IMR-90 (cell line): ENCODE measurements around the gene TEX14. TPM values are rescaled to one million over a fixed set of nuclear protein-coding genes. Genes with fewer than 3 reads are reported as not detected.

ENCODE experiments used
- ATAC-seq: fragments of 200-7000 bp; cut with Tn5 transposase; 2 replicates; pipeline ENCODE4 v1.9.1; 2020; ENCODE audit warnings: low read depth, mild to moderate bottlenecking, moderate library complexity
- BruUV-seq: library from RNA; stranded (reverse); fragments of 400-500 nt; replicated peaks from 2 replicates; lab custom pipeline; 2021; lab: Mats Ljungman, UMichigan
- CTCF ChIA-PET: fragments of 300-600 bp; formaldehyde crosslinking; extraction: SDS; loops from one replicate; lab custom pipeline; 2021; ENCODE audit warnings: antibody characterized with exemption; lab: Yijun Ruan, JAX
- POLR2A ChIA-PET: fragments of 300-600 bp; sonication (Branson Sonifier 250); formaldehyde crosslinking; loops from one replicate; lab custom pipeline; 2022; ENCODE audit warnings: antibody characterized with exemption; ENCODE audit not compliant: unreplicated experiment; lab: Charles Lee
- DNase-seq: peaks from one replicate; pipeline ENCODE4 v3.0.0; 2013
- H2AFZ ChIP-seq: replicated peaks from 2 replicates; pipeline ENCODE3; 2013; ENCODE audit warnings: low read length, mild to moderate bottlenecking; ENCODE audit not compliant: poor library complexity
- H2AK5ac ChIP-seq: 2 replicates; pipeline ENCODE4 v1.6.1; 2013; ENCODE audit warnings: low read depth, low read length, inconsistent platforms
- H2AK9ac ChIP-seq: replicated peaks from 2 replicates; pipeline ENCODE3; 2013; ENCODE audit warnings: mild to moderate bottlenecking, low read depth, low read length, moderate library complexity; ENCODE audit not compliant: poor library complexity
- H2BK120ac ChIP-seq: 2 replicates; pipeline ENCODE4 v1.6.1; 2013; ENCODE audit warnings: low read depth, low read length, inconsistent platforms
- H2BK15ac ChIP-seq: 3 replicates; pipeline ENCODE4 v1.6.1; 2013; ENCODE audit warnings: low read depth, low read length, inconsistent platforms
- H2BK20ac ChIP-seq: 2 replicates; pipeline ENCODE4 v1.6.1; 2013; ENCODE audit warnings: low read depth, mild to moderate bottlenecking, inconsistent platforms, low read length, moderate library complexity
- H2BK5ac ChIP-seq: 2 replicates; pipeline ENCODE4 v1.6.1; 2013; ENCODE audit warnings: mild to moderate bottlenecking, low read depth, low read length, inconsistent platforms; ENCODE audit not compliant: poor library complexity, severe bottlenecking
- H3K14ac ChIP-seq: replicated peaks from 2 replicates; pipeline ENCODE4 v1.6.1; 2013; ENCODE audit warnings: low read depth, low read length, inconsistent platforms
- H3K18ac ChIP-seq: 2 replicates; pipeline ENCODE4 v1.6.1; 2013; ENCODE audit warnings: low read depth, low read length, control low read depth
- H3K23ac ChIP-seq: 2 replicates; pipeline ENCODE4 v1.6.1; 2013; ENCODE audit warnings: low read depth, low read length, inconsistent platforms
- H3K27ac ChIP-seq: 2 replicates; pipeline ENCODE4 v1.5.1; 2013; ENCODE audit warnings: mild to moderate bottlenecking, control low read depth, low read length; ENCODE audit not compliant: insufficient read depth
- H3K27me3 ChIP-seq: 2 replicates; pipeline ENCODE4 v1.6.1; 2013; ENCODE audit warnings: low read length; ENCODE audit not compliant: control insufficient read depth, insufficient read depth
- H3K36me3 ChIP-seq: 2 replicates; pipeline ENCODE4 v1.6.1; 2013; ENCODE audit warnings: low read length, mixed read lengths; ENCODE audit not compliant: control insufficient read depth, insufficient read depth
- H3K4ac ChIP-seq: 2 replicates; pipeline ENCODE4 v1.6.1; 2013; ENCODE audit warnings: low read depth, low read length, inconsistent platforms
- H3K4me1 ChIP-seq: 2 replicates; pipeline ENCODE4 v1.6.1; 2013; ENCODE audit warnings: low read length, mixed read lengths; ENCODE audit not compliant: control insufficient read depth, insufficient read depth
- H3K4me2 ChIP-seq: 2 replicates; pipeline ENCODE4 v1.6.1; 2013; ENCODE audit warnings: low read depth, mild to moderate bottlenecking, control low read depth, low read length, moderate library complexity
- H3K4me3 ChIP-seq: 2 replicates; pipeline ENCODE4 v1.5.1; 2013; ENCODE audit warnings: low read depth, mild to moderate bottlenecking, control low read depth, low read length, moderate library complexity; ENCODE audit not compliant: insufficient read depth
- H3K56ac ChIP-seq: 2 replicates; pipeline ENCODE4 v1.6.1; 2013; ENCODE audit warnings: low read length, inconsistent platforms; ENCODE audit not compliant: insufficient read depth; ENCODE audit errors: extremely low read depth
- H3K79me1 ChIP-seq, 2 experiments: 2 replicates each; pipeline ENCODE4 v1.6.1; 2013; ENCODE audit warnings: low read length in 2 of 2, inconsistent platforms in 1 of 2, low read depth in 1 of 2
- H3K9ac ChIP-seq: 2 replicates; pipeline ENCODE4 v1.6.1; 2013; ENCODE audit warnings: low read depth, low read length, control low read depth
- H3K9me1 ChIP-seq: 2 replicates; pipeline ENCODE4 v1.6.1; 2013; ENCODE audit warnings: low read length, inconsistent platforms; ENCODE audit not compliant: insufficient read depth
- H3K9me3 ChIP-seq: 2 replicates; pipeline ENCODE4 v1.6.1; 2013; ENCODE audit warnings: low read length; ENCODE audit not compliant: control insufficient read depth, insufficient read depth
- H4K20me1 ChIP-seq: 2 replicates; pipeline ENCODE4 v1.6.1; 2013; ENCODE audit warnings: low read length, inconsistent platforms; ENCODE audit not compliant: insufficient read depth
- H4K5ac ChIP-seq: 2 replicates; pipeline ENCODE4 v1.6.1; 2013; ENCODE audit warnings: mild to moderate bottlenecking, low read depth, low read length, control low read depth
- H4K8ac ChIP-seq, 2 experiments: 2 replicates each; pipeline ENCODE4 v1.6.1; 2013; ENCODE audit warnings: low read depth in 2 of 2, low read length in 2 of 2, control low read depth in 1 of 2, inconsistent platforms in 1 of 2
- H4K91ac ChIP-seq: 2 replicates; pipeline ENCODE4 v1.6.1; 2013; ENCODE audit warnings: low read depth, low read length, inconsistent platforms; ENCODE audit not compliant: insufficient read depth
- BHLHE40 ChIP-seq: fragments of 150-350 bp; IDR thresholded peaks from 2 replicates; pipeline ENCODE4 v1.6.1; 2016; ENCODE audit warnings: mild to moderate bottlenecking, low read depth, low read length
- CEBPB ChIP-seq: IDR thresholded peaks from 2 replicates; pipeline ENCODE4 v1.6.1; 2012; ENCODE audit warnings: low read depth, low read length, improper control_type of control experiment
- WGBS, 2 experiments: methylation state at CpG; one replicate each; pipeline versions ENCODE4 v1.1.5 to v1.1.7; 2013; ENCODE audit warnings: missing lambda C conversion rate in 2 of 2; ENCODE audit not compliant: insufficient read length in 1 of 2; ENCODE audit errors: extremely low coverage in 2 of 2; 5-methylcytosine and 5-hydroxymethylcytosine counted together
- dilution Hi-C: fragments of 300-500 bp; cut with HindIII; formaldehyde crosslinking; loops from one replicate; pipeline ENCODE4 v1.14.3; 2018; ENCODE audit warnings: low sequenced_read_pairs; ENCODE audit not compliant: unreplicated experiment
- in situ Hi-C: fragments of 300-500 bp; cut with MboI; formaldehyde crosslinking; loops from 3 replicates; pipeline ENCODE4 v1.14.3; 2019; ENCODE audit warnings: low sequenced_read_pairs, inconsistent platforms, mixed read lengths
- intact Hi-C: fragments of 100-400 bp; cut with micrococcal nuclease; formaldehyde crosslinking; loops from 2 replicates; pipeline ENCODE4 v1.10.0; 2022
- polyA plus RNA-seq, 3 experiments: library from polyadenylated mRNA; depleted of rRNA; stranded (reverse); fragments of >200 nt; gene quantifications; 2 replicates each; pipeline ENCODE4 v1.2.3, GENCODE V29; 2012; ENCODE audit warnings: low replicate concordance in 1 of 3
- total RNA-seq: library from RNA; depleted of rRNA; stranded (reverse); fragments of >200 nt; gene quantifications from 2 replicates; pipeline ENCODE4 v1.2.3, GENCODE V29; 2012

The TEX14 gene
- total and polyA plus RNA-seq, 2 of the 4 experiments (the other 2 are of a cell fraction) = not detected

DNA sequence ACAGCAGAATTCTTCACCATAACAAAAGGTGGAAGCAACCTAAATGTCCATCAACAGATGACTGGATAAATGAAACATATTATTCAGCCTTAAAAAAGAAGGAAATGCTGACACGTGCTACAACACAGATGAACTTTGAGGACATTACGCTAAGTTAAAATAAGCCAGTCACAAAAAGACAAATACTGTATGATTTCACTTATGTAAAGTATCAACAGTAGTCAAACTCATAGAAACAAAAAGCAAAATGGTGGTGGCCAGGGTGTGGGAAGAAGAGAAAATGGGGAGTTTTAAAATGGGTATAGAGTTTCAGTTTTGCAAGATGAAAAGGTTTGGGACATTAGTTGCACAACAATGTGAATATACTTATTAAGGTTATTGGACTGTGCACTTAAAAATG lies 127.6 kb downstream of the TEX14 start:
- POLR2A ChIA-PET = no interaction called here
- H2AK9ac ChIP-seq = no peak overlapping the region
- no peak overlapping the region for H2BK120ac ChIP-seq
- H3K23ac ChIP-seq = no peak overlapping the region
- H3K36me3 ChIP-seq = no peaks in the 10 kb centered on the region
- in situ Hi-C loops = no loop called here
- no peak overlapping the region for H3K4me3 ChIP-seq
- no peak overlapping the region for H3K14ac ChIP-seq
- CTCF ChIA-PET = interaction anchor here (0.6 kb wide), 1 partner anchor 18 kb away, joined by 7 read pairs; no protein-coding TSS in a partner anchor
- H4K8ac ChIP-seq = no peak overlapping the region
- no peak overlapping the region for H2BK5ac ChIP-seq
- dilution Hi-C loops = no loop called here
- TF ChIP-seq CEBPB (peak; percentile 1; the same call in 1 of the 2 replicates), BHLHE40 (no peak)
- no peak overlapping the region for H3K4me2 ChIP-seq
- no peaks in the 10 kb centered on the region for H3K9me3 ChIP-seq
- BruUV-seq = no TSS peak
- no peak overlapping the region for H2AFZ ChIP-seq
- H4K20me1 ChIP-seq = no peaks in the 10 kb centered on the region
- peaks cover 17% of the 10 kb centered on the region for H3K27me3 ChIP-seq
- DNase-seq (no peak), ATAC-seq (no peak)
- H2BK15ac ChIP-seq = no peak overlapping the region
- H2AK5ac ChIP-seq = no peak overlapping the region
- no peak overlapping the region for H4K5ac ChIP-seq
- H3K79me1 ChIP-seq = no peaks in the 10 kb centered on the region
- WGBS, 2 experiments = no CpG with 5 or more reads among the region's 2 CpGs
- no peak overlapping the region for H3K9ac ChIP-seq
- H3K56ac ChIP-seq = no peak overlapping the region
- H4K91ac ChIP-seq = no peak overlapping the region
- no peak overlapping the region for H3K27ac ChIP-seq
- no peak overlapping the region for H2BK20ac ChIP-seq
- no peak overlapping the region for H3K18ac ChIP-seq
- no peak overlapping the region for H3K4ac ChIP-seq
- intact Hi-C loops = no loop called here
- H3K4me1 ChIP-seq = no peaks in the 10 kb centered on the region
- H3K9me1 ChIP-seq = no peaks in the 10 kb centered on the region
